DOHH2 (cell line): Measurements from ENCODE around the gene HLA-A.

Experiments used
- H3F3A ChIP-seq: fragments of 200-600 bp; sonication (generic), shearing (Covaris generic); 2 replicates; pipeline ENCODE4 v1.6.0; 2016; ENCODE audit warnings: antibody characterized with exemption, mild to moderate bottlenecking; ENCODE audit not compliant: control insufficient read depth, insufficient read depth
- H3K27ac ChIP-seq: fragments of 200-600 bp; sonication (generic); 2 replicates; pipeline ENCODE4 v1.5.1; 2014; ENCODE audit warnings: low read depth, mild to moderate bottlenecking, low read length, moderate library complexity
- H3K27me3 ChIP-seq: fragments of 200-600 bp; sonication (generic); 2 replicates; pipeline ENCODE4 v1.6.1; 2014; ENCODE audit warnings: mild to moderate bottlenecking, low read length, mixed read lengths; ENCODE audit not compliant: control insufficient read depth
- H3K36me3 ChIP-seq: fragments of 200-600 bp; sonication (generic); 2 replicates; pipeline ENCODE4 v1.6.1; 2014; ENCODE audit warnings: mild to moderate bottlenecking, low read length, moderate library complexity, mixed read lengths; ENCODE audit not compliant: control insufficient read depth
- H3K4me1 ChIP-seq: fragments of 200-600 bp; sonication (generic); 2 replicates; pipeline ENCODE4 v1.6.1; 2014; ENCODE audit warnings: mild to moderate bottlenecking, low read length, mixed read lengths; ENCODE audit not compliant: control insufficient read depth
- H3K4me2 ChIP-seq: fragments of 200-600 bp; sonication (generic); 2 replicates; pipeline ENCODE4 v1.6.0; 2014; ENCODE audit warnings: mild to moderate bottlenecking, low read length, moderate library complexity
- H3K4me3 ChIP-seq: fragments of 200-600 bp; sonication (generic); 2 replicates; pipeline ENCODE4 v1.5.1; 2014; ENCODE audit warnings: mild to moderate bottlenecking, low read length, mixed read lengths
- H3K79me2 ChIP-seq: fragments of 200-600 bp; sonication (generic); 2 replicates; pipeline ENCODE4 v1.6.1; 2014; ENCODE audit warnings: mild to moderate bottlenecking, low read length, mixed read lengths; ENCODE audit not compliant: control insufficient read depth
- H3K9me2 ChIP-seq: fragments of 200-600 bp; sonication (generic); replicated peaks from 2 replicates; pipeline ENCODE4 v1.6.1; 2014; ENCODE audit warnings: mild to moderate bottlenecking, low read length, mixed read lengths; ENCODE audit not compliant: control insufficient read depth
- H3K9me3 ChIP-seq: fragments of 200-600 bp; sonication (generic); 2 replicates; pipeline ENCODE4 v1.6.1; 2014; ENCODE audit warnings: antibody characterized with exemption, low read length, mixed read lengths; ENCODE audit not compliant: control insufficient read depth, insufficient read depth
- H4K20me1 ChIP-seq: fragments of 200-600 bp; sonication (generic); 2 replicates; pipeline ENCODE4 v1.6.0; 2014; ENCODE audit warnings: low read depth, mild to moderate bottlenecking, antibody characterized with exemption, low read length, moderate library complexity; ENCODE audit not compliant: control insufficient read depth, insufficient read depth
- EZH2phosphoT487 ChIP-seq: fragments of 200-600 bp; sonication (generic); IDR thresholded peaks from 2 replicates; pipeline ENCODE4 v1.6.1; 2017; ENCODE audit warnings: borderline replicate concordance, mild to moderate bottlenecking, antibody characterized with exemption, low read length, moderate library complexity, mixed read lengths
- TF ChIP-seq, protein P1 (sequence below): fragments of 200-600 bp; sonication (generic); IDR thresholded peaks from one replicate; pipeline ENCODE4 v1.5.1; 2014; ENCODE audit warnings: antibody characterized with exemption, mild to moderate bottlenecking, low read depth, low read length; ENCODE audit not compliant: poor library complexity, severe bottlenecking

HLA-A gene

GRCh38 chr6:29992807-29993206 lies 50.5 kb downstream of the HLA-A start:
- no peaks in the 10 kb centered on the region for H3K9me2 ChIP-seq
- H4K20me1 ChIP-seq, result no peaks in the 10 kb centered on the region
- no peaks in the 10 kb centered on the region for H3F3A ChIP-seq
- no peak overlapping the region for H3K27ac ChIP-seq
- no peaks in the 10 kb centered on the region for H3K36me3 ChIP-seq
- no peak overlapping the region for H3K4me2 ChIP-seq
- H3K79me2 ChIP-seq, result no peaks in the 10 kb centered on the region
- TF ChIP-seq EZH2phosphoT487, result no peak
- H3K4me1 ChIP-seq, result peaks cover 21% of the 10 kb centered on the region
- H3K9me3 ChIP-seq, result no peaks in the 10 kb centered on the region
- no peaks in the 10 kb centered on the region for H3K27me3 ChIP-seq
- H3K4me3 ChIP-seq, result no peak overlapping the region

DNA sequence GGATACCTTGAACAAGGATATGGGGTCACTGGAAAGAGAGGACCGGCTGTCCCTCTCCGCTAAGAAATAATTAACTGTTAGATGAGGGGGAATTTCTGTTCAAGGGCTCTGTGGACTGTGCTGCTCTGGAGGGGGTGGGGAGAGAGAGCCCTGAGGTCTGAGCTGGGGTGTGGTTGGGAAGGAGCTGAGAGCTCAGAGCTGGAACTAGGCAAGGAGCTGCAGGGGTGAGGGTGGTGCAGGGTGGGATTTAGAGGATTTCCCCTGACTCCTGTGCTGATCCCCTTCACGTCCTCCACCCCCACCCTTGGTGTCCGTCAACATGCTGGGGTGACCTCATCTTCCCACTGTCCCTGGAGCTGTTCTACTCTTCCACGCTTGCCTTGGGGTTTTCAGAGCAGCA lies 52.5 kb downstream of the HLA-A start:
- Histone ChIP-seq H3K27me3 (no peaks in the 10 kb centered on the region), H4K20me1 (no peaks in the 10 kb centered on the region), H3K27ac (no peak overlapping the region), H3K36me3 (no peaks in the 10 kb centered on the region), H3K79me2 (no peaks in the 10 kb centered on the region), H3K4me3 (no peak overlapping the region), H3K4me1 (peaks cover 14% of the 10 kb centered on the region), H3F3A (no peaks in the 10 kb centered on the region), H3K9me2 (no peaks in the 10 kb centered on the region), H3K4me2 (no peak overlapping the region), H3K9me3 (no peaks in the 10 kb centered on the region)
- no peak for TF ChIP-seq EZH2phosphoT487
- TF ChIP-seq, protein P1, sequence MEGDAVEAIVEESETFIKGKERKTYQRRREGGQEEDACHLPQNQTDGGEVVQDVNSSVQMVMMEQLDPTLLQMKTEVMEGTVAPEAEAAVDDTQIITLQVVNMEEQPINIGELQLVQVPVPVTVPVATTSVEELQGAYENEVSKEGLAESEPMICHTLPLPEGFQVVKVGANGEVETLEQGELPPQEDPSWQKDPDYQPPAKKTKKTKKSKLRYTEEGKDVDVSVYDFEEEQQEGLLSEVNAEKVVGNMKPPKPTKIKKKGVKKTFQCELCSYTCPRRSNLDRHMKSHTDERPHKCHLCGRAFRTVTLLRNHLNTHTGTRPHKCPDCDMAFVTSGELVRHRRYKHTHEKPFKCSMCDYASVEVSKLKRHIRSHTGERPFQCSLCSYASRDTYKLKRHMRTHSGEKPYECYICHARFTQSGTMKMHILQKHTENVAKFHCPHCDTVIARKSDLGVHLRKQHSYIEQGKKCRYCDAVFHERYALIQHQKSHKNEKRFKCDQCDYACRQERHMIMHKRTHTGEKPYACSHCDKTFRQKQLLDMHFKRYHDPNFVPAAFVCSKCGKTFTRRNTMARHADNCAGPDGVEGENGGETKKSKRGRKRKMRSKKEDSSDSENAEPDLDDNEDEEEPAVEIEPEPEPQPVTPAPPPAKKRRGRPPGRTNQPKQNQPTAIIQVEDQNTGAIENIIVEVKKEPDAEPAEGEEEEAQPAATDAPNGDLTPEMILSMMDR, result no peak

DNA sequence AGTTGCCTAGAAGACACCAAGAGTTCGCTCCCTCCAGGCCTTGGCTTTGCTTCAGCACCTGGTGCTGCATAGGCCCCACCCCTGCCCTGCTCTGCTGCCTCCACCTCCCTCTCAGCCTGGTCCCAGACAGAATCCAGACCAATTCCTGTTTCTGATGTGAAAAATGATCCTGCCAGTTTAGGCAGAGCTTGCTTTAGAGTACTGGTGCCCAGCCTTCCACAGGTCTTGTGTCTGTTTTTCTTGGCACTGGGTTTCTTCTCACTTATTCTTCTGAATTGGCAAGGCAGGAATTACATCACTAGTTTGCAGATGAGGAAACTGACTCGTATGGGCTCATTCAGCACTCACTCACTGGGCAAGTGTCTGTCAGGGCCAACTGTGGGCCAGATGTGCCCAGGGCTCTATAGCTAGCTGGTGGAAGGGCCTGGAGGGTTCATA lies 53.0 kb downstream of the HLA-A start:
- H3K9me2 ChIP-seq, result no peaks in the 10 kb centered on the region
- no peak overlapping the region for H3K27ac ChIP-seq
- H4K20me1 ChIP-seq, result no peaks in the 10 kb centered on the region
- no peak overlapping the region for H3K4me3 ChIP-seq
- H3F3A ChIP-seq, result no peaks in the 10 kb centered on the region
- no peaks in the 10 kb centered on the region for H3K27me3 ChIP-seq
- H3K9me3 ChIP-seq, result no peaks in the 10 kb centered on the region
- peaks cover 11% of the 10 kb centered on the region for H3K4me1 ChIP-seq
- H3K4me2 ChIP-seq, result no peak overlapping the region
- H3K79me2 ChIP-seq, result no peaks in the 10 kb centered on the region
- no peaks in the 10 kb centered on the region for H3K36me3 ChIP-seq
- no peak for TF ChIP-seq EZH2phosphoT487
- TF ChIP-seq, protein P1, result no peak
